Measurements from ENCODE around the gene THAP11.

THAP11 gene

DNA sequence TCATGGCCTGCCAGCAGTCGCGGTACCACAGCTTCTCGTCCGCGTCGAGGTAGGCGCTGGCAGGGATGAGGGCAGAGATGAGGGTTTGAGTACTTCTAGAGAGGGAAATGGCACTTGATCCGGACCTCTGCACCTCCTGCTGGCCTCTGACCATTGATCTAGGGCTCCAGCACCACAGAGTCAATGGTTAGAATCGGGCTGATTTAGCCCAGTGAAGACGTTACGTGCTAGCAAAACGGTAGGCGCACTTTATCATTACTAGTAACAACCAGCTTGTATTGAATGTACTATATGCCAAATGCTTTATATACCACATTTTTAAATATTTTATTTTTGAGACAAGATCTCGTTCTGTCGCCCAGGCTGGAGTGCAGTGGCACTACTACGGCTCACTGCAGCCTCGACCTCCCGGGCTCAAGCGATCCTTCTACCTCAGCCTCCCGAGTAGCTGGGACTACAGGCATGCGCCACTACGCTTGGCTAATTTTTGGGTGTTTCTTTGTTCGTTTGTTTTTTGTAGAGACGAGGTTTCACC, 34.9 kb upstream of the THAP11 start:
- peak overlapping the region in 1 of 2 donors; percentile 60 for H3K27ac ChIP-seq (ENCODE audit: low read depth in 2 of 2, low read length in 2 of 2)
- no peaks in the 10 kb centered on the region for H3K9me3 ChIP-seq (ENCODE audit: control insufficient read depth in 2 of 2, low read length in 2 of 2)
- H3K36me3 ChIP-seq (ENCODE audit: control insufficient read depth in 2 of 2, insufficient read depth in 2 of 2, low read length in 2 of 2) = peaks cover 5 to 9% of the 10 kb centered on the region in 2 donors
- H3K27me3 ChIP-seq (ENCODE audit: control insufficient read depth in 2 of 2, insufficient read depth in 2 of 2, low read length in 2 of 2) = no peaks in the 10 kb centered on the region
- peak overlapping the region; percentile 93 for H3K4me3 ChIP-seq (ENCODE audit: low read length in 2 of 2)
- peak overlapping the region; percentile 61 to 95 for H3K9ac ChIP-seq (ENCODE audit: low read depth in 1 of 2, low read length in 2 of 2)
- peaks cover 14 to 20% of the 10 kb centered on the region in 2 donors for H3K4me1 ChIP-seq (ENCODE audit: control insufficient read depth in 2 of 2, insufficient read depth in 2 of 2, low read length in 2 of 2)

DNA sequence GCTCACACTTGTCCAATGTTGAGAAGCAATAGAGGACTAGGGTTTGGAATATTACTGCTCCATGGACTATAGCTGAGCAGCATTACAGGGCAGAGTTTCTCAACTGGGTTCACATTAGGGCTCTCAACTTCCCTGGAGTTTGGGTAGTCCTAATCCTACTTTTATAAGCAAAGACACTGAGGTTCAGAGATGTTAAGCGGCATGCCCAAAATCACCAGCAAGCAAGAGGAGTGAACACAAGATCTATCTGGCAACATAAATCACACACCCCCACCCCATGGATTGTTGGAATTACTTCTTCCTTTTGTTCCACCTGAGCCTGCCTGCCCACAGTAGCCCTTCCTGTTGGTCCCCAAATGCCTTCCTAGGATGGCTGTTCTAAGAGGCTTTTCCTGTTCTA, 30.2 kb upstream of the THAP11 start:
- Histone ChIP-seq H3K9me3 (ENCODE audit: control insufficient read depth in 2 of 2, low read length in 2 of 2) (no peaks in the 10 kb centered on the region), H3K4me1 (ENCODE audit: control insufficient read depth in 2 of 2, insufficient read depth in 2 of 2, low read length in 2 of 2) (peaks cover 10 to 11% of the 10 kb centered on the region in 2 donors), H3K27me3 (ENCODE audit: control insufficient read depth in 2 of 2, insufficient read depth in 2 of 2, low read length in 2 of 2) (no peaks in the 10 kb centered on the region), H3K36me3 (ENCODE audit: control insufficient read depth in 2 of 2, insufficient read depth in 2 of 2, low read length in 2 of 2) (no peaks in the 10 kb centered on the region), H3K4me3 (ENCODE audit: low read length in 2 of 2) (no peak overlapping the region), H3K9ac (ENCODE audit: low read depth in 1 of 2, low read length in 2 of 2) (no peak overlapping the region), H3K27ac (ENCODE audit: low read depth in 2 of 2, low read length in 2 of 2) (no peak overlapping the region)

DNA sequence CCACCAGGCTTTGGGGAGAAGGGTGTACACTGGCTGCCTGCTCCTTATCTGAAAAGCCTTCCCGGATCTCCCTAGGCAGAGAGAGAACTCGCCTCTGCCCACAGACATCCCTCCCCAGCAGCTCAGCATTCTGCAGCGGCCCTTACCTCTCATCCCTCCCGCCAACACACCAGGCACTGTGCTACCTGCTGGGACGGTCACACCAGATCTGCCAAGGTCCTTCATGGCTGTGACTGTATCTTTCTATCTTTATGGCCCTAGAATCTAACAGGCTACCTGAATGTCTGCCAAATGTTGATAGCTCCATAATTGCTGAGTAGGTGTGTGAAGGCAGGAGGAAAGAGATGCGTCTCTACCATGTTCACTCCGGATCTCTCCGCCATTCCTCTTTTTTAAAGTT, 27.6 kb upstream of the THAP11 start:
- Histone ChIP-seq H3K27ac (ENCODE audit: low read depth in 2 of 2, low read length in 2 of 2) (no peak overlapping the region), H3K27me3 (ENCODE audit: control insufficient read depth in 2 of 2, insufficient read depth in 2 of 2, low read length in 2 of 2) (no peaks in the 10 kb centered on the region), H3K36me3 (ENCODE audit: control insufficient read depth in 2 of 2, insufficient read depth in 2 of 2, low read length in 2 of 2) (no peaks in the 10 kb centered on the region), H3K9me3 (ENCODE audit: control insufficient read depth in 2 of 2, low read length in 2 of 2) (no peaks in the 10 kb centered on the region), H3K9ac (ENCODE audit: low read depth in 1 of 2, low read length in 2 of 2) (no peak overlapping the region), H3K4me1 (ENCODE audit: control insufficient read depth in 2 of 2, insufficient read depth in 2 of 2, low read length in 2 of 2) (peaks cover 6% of the 10 kb centered on the region in 2 donors), H3K4me3 (ENCODE audit: low read length in 2 of 2) (no peak overlapping the region)

DNA sequence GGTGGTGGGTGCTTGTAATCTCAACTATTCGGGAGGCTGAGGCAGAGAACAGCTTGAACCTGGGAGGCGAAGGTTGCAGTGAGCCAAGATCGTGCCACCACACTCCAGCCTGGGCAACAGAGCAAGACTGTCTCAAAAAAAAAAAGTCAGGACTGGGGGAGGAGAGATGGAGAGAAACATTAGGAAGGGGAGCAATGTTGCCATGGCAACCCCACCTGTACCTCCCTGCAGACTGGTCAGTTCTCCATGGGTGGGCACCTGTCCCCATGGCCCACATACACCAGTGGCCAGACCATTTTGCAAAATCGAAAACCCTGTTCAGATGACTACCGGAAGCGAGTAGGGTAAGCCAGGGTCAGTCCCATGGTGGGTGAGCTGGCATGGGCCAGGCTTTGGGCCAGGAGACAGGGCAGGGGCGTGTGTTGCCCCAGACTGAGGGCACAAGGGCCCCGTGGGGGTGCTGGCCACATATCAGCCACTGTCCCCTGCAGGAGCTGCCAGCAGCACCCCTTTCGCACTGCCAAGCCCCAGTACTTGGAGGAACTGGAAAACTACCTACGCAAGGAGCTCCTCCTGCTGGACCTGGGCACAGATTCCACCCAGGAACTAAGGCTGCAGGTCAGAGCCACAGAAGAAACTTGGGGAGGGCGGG, 21.4 kb upstream of the THAP11 start:
- no peaks in the 10 kb centered on the region for H3K9me3 ChIP-seq (ENCODE audit: control insufficient read depth in 2 of 2, low read length in 2 of 2)
- H3K36me3 ChIP-seq (ENCODE audit: control insufficient read depth in 2 of 2, insufficient read depth in 2 of 2, low read length in 2 of 2) = no peaks in the 10 kb centered on the region
- H3K27ac ChIP-seq (ENCODE audit: low read depth in 2 of 2, low read length in 2 of 2) = no peak overlapping the region
- H3K4me1 ChIP-seq (ENCODE audit: control insufficient read depth in 2 of 2, insufficient read depth in 2 of 2, low read length in 2 of 2) = no peaks in the 10 kb centered on the region
- no peak overlapping the region for H3K4me3 ChIP-seq (ENCODE audit: low read length in 2 of 2)
- H3K9ac ChIP-seq (ENCODE audit: low read depth in 1 of 2, low read length in 2 of 2) = no peak overlapping the region
- no peaks in the 10 kb centered on the region for H3K27me3 ChIP-seq (ENCODE audit: control insufficient read depth in 2 of 2, insufficient read depth in 2 of 2, low read length in 2 of 2)

DNA sequence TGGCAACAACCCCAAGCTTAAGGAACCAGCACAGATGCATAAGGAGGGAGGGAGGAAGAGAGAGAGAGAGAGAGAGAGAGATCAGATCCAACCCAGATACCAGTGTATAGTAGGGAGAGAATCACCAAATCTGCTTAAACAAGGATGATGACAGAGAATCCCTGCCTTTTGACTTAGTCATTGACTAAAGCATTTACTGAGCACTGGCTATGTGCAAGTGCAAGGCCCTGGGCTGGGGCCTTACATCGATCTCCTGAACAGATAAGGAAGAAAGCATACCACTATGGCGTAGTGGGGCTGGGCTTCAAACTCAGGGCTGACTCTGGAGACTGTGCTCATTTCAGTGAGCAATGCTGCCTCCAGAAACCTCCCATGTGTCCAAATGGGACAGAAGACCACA, 19.6 kb upstream of the THAP11 start:
- Histone ChIP-seq H3K9ac (ENCODE audit: low read depth in 1 of 2, low read length in 2 of 2) (no peak overlapping the region), H3K27ac (ENCODE audit: low read depth in 2 of 2, low read length in 2 of 2) (no peak overlapping the region), H3K36me3 (ENCODE audit: control insufficient read depth in 2 of 2, insufficient read depth in 2 of 2, low read length in 2 of 2) (peaks cover 4 to 6% of the 10 kb centered on the region in 2 donors), H3K4me3 (ENCODE audit: low read length in 2 of 2) (no peak overlapping the region), H3K9me3 (ENCODE audit: control insufficient read depth in 2 of 2, low read length in 2 of 2) (no peaks in the 10 kb centered on the region), H3K4me1 (ENCODE audit: control insufficient read depth in 2 of 2, insufficient read depth in 2 of 2, low read length in 2 of 2) (no peaks in the 10 kb centered on the region), H3K27me3 (ENCODE audit: control insufficient read depth in 2 of 2, insufficient read depth in 2 of 2, low read length in 2 of 2) (no peaks in the 10 kb centered on the region)

DNA sequence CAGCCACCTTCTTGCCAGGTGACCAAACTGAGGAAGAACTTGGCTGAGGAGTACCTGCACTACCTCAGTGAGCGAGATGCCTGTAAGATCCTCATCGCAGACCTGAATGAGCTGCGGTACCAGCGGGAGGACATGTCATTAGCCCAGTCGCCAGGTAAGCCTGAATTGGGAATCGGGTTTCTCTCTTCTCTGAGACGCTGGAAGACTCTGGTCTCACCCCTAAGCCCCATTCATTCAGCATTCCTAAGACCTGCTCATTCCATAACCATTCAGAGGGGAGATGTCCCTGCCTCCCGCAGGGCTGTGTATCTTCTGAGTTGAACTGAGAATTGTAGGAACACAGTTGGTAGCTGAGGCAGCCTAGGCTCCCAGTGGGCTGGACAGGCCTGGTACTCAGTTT, 17.0 kb upstream of the THAP11 start:
- no peak overlapping the region for H3K9ac ChIP-seq (ENCODE audit: low read depth in 1 of 2, low read length in 2 of 2)
- no peaks in the 10 kb centered on the region for H3K9me3 ChIP-seq (ENCODE audit: control insufficient read depth in 2 of 2, low read length in 2 of 2)
- H3K27me3 ChIP-seq (ENCODE audit: control insufficient read depth in 2 of 2, insufficient read depth in 2 of 2, low read length in 2 of 2) = no peaks in the 10 kb centered on the region
- H3K36me3 ChIP-seq (ENCODE audit: control insufficient read depth in 2 of 2, insufficient read depth in 2 of 2, low read length in 2 of 2) = peaks cover 11 to 26% of the 10 kb centered on the region in 2 donors
- no peak overlapping the region for H3K4me3 ChIP-seq (ENCODE audit: low read length in 2 of 2)
- H3K27ac ChIP-seq (ENCODE audit: low read depth in 2 of 2, low read length in 2 of 2) = no peak overlapping the region
- no peaks in the 10 kb centered on the region for H3K4me1 ChIP-seq (ENCODE audit: control insufficient read depth in 2 of 2, insufficient read depth in 2 of 2, low read length in 2 of 2)

DNA sequence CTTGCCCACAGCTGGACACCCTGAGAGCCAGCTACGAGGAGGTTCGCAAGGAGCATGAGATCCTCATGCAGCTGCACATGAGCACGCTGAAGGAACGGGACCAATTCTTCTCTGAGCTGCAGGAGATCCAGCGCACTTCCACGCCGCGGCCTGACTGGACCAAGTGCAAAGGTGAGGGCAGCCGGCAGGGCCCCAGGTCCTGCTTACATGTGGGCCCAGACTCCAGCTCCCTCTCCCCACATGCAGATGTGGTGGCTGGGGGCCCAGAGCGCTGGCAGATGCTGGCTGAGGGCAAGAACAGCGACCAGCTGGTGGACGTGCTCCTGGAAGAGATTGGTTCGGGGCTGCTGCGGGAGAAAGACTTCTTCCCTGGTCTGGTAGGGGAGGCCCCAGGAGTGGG, 16.2 kb upstream of the THAP11 start:
- Histone ChIP-seq H3K27me3 (ENCODE audit: control insufficient read depth in 2 of 2, insufficient read depth in 2 of 2, low read length in 2 of 2) (no peaks in the 10 kb centered on the region), H3K9me3 (ENCODE audit: control insufficient read depth in 2 of 2, low read length in 2 of 2) (no peaks in the 10 kb centered on the region), H3K27ac (ENCODE audit: low read depth in 2 of 2, low read length in 2 of 2) (no peak overlapping the region), H3K9ac (ENCODE audit: low read depth in 1 of 2, low read length in 2 of 2) (no peak overlapping the region), H3K36me3 (ENCODE audit: control insufficient read depth in 2 of 2, insufficient read depth in 2 of 2, low read length in 2 of 2) (peaks cover 19 to 32% of the 10 kb centered on the region in 2 donors), H3K4me3 (ENCODE audit: low read length in 2 of 2) (no peak overlapping the region), H3K4me1 (ENCODE audit: control insufficient read depth in 2 of 2, insufficient read depth in 2 of 2, low read length in 2 of 2) (no peaks in the 10 kb centered on the region)

DNA sequence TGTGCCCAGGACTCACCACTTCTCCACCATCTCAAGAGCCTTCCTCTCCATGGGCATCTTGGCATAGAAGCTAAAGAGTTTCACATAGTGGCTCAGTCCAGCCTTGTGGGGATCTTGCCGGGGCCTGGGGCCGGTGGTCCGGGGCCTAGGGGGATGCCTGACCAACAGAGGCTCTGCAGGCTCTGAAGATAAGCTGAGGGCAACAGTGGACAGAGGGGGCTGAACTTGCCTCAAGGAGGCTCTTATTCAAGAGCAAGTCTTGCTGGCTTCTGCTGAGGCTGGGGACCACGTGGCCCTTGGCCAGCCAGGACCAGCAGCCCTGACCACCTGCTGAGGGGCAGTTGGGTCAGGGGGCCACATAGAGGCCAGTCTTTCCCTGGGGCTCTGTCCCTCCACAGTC, 13.5 kb upstream of the THAP11 start:
- H3K36me3 ChIP-seq (ENCODE audit: control insufficient read depth in 2 of 2, insufficient read depth in 2 of 2, low read length in 2 of 2) = peaks cover 25 to 42% of the 10 kb centered on the region in 2 donors
- H3K4me3 ChIP-seq (ENCODE audit: low read length in 2 of 2) = no peak overlapping the region
- H3K9me3 ChIP-seq (ENCODE audit: control insufficient read depth in 2 of 2, low read length in 2 of 2) = no peaks in the 10 kb centered on the region
- H3K27me3 ChIP-seq (ENCODE audit: control insufficient read depth in 2 of 2, insufficient read depth in 2 of 2, low read length in 2 of 2) = no peaks in the 10 kb centered on the region
- no peak overlapping the region for H3K9ac ChIP-seq (ENCODE audit: low read depth in 1 of 2, low read length in 2 of 2)
- H3K27ac ChIP-seq (ENCODE audit: low read depth in 2 of 2, low read length in 2 of 2) = no peak overlapping the region
- H3K4me1 ChIP-seq (ENCODE audit: control insufficient read depth in 2 of 2, insufficient read depth in 2 of 2, low read length in 2 of 2) = peaks cover 8 to 9% of the 10 kb centered on the region in 2 donors

DNA sequence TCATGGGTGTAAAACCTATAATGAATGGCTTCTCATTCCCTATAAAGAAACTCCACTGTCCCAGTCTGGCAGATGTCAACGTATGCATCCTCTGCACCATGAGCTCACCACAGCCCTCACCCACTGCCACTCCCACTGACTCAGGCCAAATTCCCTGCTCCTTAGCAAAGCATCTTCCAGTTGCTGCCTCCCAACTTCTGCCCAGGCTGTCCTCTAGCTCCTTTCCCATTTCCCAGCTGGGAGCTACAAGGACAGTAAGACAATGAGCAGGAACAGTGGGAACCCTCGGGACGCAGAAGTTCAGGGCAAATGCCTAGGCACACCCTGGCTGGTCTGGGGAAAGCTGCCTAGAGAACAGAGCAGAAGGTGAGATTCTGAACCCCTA, 9.1 kb upstream of the THAP11 start:
- peaks cover 8 to 9% of the 10 kb centered on the region in 2 donors for H3K4me1 ChIP-seq (ENCODE audit: control insufficient read depth in 2 of 2, insufficient read depth in 2 of 2, low read length in 2 of 2)
- no peaks in the 10 kb centered on the region for H3K27me3 ChIP-seq (ENCODE audit: control insufficient read depth in 2 of 2, insufficient read depth in 2 of 2, low read length in 2 of 2)
- no peak overlapping the region for H3K27ac ChIP-seq (ENCODE audit: low read depth in 2 of 2, low read length in 2 of 2)
- no peaks in the 10 kb centered on the region for H3K9me3 ChIP-seq (ENCODE audit: control insufficient read depth in 2 of 2, low read length in 2 of 2)
- H3K4me3 ChIP-seq (ENCODE audit: low read length in 2 of 2) = peak overlapping the region; percentile 73 to 83
- H3K36me3 ChIP-seq (ENCODE audit: control insufficient read depth in 2 of 2, insufficient read depth in 2 of 2, low read length in 2 of 2) = peaks cover 21 to 32% of the 10 kb centered on the region in 2 donors
- peak overlapping the region; percentile 73 to 81 for H3K9ac ChIP-seq (ENCODE audit: low read depth in 1 of 2, low read length in 2 of 2)

DNA sequence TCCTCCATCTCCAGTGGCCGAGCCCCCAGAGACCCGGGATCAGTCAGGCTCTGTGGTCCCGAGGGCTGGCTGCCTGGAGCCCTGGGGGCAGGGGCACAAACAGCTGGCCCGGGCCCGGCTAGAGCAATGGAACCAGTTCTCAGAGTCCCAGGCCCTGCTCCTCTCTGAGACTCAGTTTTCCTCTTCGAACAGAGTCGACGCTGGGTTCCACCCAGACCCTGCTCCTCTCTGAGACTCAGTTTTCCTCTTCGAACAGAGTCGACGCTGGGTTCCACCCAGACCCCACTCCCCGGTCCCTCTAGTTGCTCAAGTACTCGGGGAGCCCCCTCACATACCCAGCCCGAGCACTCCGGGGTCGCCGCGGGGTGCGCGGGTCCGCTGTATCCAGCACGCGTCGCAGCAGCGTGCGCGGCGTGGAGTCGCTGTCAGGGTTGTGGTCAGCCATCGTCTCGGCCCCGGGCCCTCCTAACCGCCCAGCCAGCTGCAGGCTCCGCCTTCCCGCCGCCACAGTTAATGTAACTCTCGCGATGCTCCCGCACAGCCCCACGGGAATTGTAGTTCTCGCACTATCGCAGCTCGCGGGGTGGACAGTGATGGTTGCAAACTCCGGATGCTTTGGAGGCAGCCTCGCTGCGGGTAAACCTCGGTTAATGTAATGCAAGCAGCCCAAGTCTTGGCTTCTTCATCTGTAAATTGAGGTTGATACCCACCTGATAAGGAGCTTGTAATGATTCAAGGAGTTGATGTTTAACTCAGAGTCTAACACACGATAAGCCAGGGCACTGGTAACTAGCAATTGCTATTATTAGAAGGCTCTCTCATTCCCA, 8.5 kb upstream of the THAP11 start:
- peaks cover 8 to 9% of the 10 kb centered on the region in 2 donors for H3K4me1 ChIP-seq (ENCODE audit: control insufficient read depth in 2 of 2, insufficient read depth in 2 of 2, low read length in 2 of 2)
- peaks cover 21 to 27% of the 10 kb centered on the region in 2 donors for H3K36me3 ChIP-seq (ENCODE audit: control insufficient read depth in 2 of 2, insufficient read depth in 2 of 2, low read length in 2 of 2)
- peak overlapping the region; percentile 73 to 83 for H3K4me3 ChIP-seq (ENCODE audit: low read length in 2 of 2)
- peak overlapping the region in 1 of 2 donors; percentile 2 for H3K27ac ChIP-seq (ENCODE audit: low read depth in 2 of 2, low read length in 2 of 2)
- no peaks in the 10 kb centered on the region for H3K27me3 ChIP-seq (ENCODE audit: control insufficient read depth in 2 of 2, insufficient read depth in 2 of 2, low read length in 2 of 2)
- no peaks in the 10 kb centered on the region for H3K9me3 ChIP-seq (ENCODE audit: control insufficient read depth in 2 of 2, low read length in 2 of 2)
- peak overlapping the region; percentile 73 to 81 for H3K9ac ChIP-seq (ENCODE audit: low read depth in 1 of 2, low read length in 2 of 2)

All from mucosa of rectum (tissue), 2 donors.